HG03108 (cell line): ENCODE results near the gene SKI.
"Not testable (repeated sequence)": the region's sequence is repeated elsewhere in the genome, so short reads cannot be mapped to it uniquely, and the experiment has no call there.

Experiments used
- ATAC-seq: cut with Tn5 transposase; IDR thresholded peaks from one replicate; pipeline ENCODE4 v1.9.1; 2021; ENCODE audit warnings: moderate library complexity; ENCODE audit not compliant: unreplicated experiment

The SKI gene

DNA sequence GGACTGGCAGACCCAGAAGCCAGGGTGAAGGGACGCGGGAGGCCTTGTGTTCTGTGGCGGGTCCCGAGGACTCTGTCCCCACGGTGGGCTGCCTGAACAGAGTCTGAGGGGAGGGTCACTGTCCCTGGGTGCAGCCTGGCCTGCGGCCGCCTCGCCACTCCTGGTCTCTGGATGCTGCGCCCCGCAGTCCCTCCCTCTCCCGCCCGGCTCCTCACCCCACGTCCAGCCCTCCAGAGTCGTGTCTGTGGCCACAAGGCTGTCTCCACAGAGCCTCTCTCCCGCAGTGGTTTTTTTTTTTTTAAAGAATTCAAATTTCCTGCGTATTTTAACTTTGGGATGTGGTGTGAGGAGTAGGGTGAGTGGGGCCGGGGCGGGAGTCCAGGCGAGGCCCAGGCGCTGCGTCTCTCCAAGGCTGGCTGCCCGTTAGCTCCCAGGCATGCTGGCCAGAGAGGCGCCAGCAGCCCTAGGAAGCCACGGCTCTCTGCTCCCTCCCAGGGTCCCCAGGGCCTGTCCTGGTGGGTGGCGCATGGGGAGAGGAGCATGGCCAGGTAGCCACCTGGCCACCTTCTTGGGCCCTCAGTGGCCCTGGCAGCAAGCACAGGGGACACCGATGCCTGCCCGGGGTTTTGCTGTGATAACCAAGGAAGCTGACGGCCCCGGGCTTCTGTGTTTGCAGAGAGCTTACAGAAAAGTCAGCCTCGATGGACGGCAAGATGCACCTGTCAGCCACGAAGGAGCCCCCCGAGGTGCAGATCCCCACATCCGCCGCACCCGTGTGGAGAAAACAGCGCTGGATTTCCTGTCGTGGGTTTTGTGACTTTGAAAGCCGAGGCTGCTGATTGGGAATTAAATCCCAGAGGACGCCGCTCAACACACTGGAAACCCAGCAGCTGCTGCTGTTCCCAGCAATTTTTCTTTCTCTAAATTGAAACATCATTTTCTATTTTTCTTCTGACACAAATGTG, 90.5 kb downstream of the SKI start:
- no peak for ATAC-seq

DNA sequence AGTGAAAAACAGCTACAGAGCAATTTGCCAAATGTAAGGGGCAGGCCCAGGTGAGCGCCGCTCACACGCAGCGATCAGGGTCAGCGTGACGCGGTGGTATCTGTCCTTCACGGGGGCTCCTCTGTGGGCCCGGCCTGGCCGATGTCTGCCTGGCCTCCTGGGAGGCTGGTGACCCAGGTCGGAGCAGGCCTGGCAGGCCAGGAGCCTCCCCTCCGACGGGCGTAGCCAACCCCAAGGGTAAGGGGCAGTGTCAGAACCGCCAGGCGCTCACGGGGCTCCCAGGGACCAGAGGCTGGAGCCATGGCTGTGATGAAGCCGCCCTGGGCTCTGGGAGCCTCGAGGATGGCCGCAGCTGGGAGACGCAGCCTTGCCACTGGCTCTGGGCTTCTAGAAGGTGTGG, 91.2 kb downstream of the SKI start:
- no peak for ATAC-seq

DNA sequence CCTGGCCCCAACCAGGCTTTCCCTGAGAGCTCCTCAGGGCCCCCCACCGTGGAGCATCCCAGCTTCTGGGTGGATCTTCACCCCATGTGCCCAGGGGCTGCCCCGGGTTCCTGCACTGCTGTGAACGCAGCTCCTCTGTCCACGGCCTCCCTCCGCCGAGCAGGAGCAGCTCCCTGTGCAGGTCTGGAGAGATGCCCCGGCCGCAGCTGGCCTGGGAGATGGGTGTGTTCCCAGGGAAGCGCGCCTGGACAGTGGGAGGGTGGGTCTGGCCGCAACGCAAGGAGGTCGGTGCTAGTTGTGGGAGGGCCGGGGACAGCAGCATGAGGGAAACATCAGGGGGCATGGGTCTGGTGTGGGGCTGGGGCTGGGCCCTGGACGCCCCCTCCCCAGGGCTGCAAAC, 91.9 kb downstream of the SKI start:
- ATAC-seq: no peak

DNA sequence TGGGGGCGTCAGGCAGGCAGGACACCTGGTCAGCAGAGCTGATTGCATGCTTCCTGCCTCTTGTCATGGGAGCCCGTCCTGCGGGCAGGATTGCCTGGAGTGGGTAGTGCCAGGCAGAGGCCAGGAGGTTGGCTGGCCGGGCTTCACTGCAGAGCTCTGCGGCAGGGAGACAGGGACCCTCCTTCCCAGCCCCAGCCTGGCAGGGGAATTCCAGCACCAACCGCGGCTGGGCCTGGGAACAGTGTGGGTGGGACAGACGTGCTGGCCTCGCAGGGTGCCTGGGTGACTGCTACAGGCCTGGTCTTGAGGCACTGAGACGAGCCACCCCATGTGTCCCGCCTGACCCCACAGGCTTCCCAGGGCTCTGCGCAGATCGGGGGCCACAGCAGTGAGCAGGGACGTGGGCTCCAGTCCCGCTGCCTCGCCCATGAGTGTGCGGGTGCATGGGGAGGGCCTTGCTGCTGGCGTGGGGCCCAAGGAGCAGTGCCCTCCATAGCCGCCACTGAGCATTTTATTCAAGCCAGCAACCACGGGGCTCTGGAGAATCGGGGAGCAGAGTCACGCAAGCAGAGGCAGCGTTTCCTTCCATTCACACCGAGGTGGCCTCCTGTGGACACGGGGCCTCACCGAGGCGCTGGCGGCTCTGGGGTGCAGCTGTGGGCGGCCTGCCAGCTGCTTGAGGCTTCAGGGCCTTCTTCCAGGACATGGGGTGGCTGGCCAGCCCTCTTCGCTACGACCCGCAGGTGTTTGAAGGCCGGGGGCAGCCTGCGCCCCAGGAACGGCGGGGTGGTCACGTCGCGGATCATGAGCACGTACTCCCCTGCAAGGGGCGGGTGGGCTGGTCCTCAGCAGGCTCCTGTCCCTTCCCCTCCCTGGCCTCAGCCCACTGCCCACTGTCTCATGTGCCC, 92.9 kb downstream of the SKI start:
- ATAC-seq: no peak

DNA sequence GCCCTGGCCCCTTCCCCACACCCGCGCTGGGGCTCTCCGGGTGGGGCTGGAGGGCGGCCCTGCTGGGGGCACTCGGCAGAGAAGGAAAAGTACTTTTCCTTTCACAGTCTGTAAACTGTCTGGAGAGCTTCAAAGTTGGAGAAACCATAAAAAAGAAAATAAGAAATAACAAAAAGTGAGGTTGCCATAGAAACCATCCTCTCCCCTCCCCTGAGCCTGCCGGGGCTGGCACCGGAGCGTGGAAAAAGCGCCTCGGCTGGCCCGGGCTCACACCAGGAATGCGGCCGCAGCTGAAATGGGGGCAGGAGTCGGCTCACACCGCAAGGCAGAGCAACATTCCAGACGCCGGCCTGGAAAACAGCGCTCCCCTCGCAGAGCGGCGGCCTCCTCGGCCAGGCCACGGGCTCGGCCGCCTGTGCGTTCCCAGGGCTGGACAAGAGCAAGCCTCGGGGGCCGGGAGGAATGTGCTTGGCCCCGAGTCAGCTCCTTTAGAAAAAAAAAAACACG, 94.0 kb downstream of the SKI start:
- no peak for ATAC-seq

DNA sequence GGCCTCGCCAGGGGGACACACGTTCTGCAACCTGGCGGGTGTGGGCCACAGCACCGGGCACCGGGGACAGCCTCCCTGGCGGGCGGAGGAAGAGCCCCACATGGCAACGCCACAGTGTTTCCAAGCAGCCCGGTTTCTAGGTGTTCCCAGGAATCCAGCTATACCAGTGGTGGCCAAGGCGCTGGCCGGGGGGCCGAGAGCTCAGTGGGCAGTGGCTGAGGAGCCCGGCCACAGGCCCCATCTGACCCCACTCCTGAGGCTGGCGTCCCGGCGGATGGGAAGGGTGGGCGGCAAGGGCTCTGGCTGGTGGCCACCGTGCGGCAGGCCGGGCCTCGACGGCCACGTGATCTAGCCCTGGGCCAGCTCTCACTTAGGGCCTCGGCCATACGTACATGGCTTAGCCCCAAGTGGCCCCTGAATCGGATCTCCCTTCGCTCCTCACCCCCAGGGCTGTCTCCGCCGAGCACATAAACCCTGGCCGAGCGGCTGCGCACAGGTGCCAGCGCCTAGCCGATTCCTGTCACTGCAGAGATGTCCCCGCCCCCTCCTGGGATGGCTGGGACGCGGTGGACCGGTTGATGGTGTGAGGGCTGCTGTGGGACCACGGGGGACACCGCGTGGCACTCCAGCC, 94.6 kb downstream of the SKI start:
- no peak for ATAC-seq

DNA sequence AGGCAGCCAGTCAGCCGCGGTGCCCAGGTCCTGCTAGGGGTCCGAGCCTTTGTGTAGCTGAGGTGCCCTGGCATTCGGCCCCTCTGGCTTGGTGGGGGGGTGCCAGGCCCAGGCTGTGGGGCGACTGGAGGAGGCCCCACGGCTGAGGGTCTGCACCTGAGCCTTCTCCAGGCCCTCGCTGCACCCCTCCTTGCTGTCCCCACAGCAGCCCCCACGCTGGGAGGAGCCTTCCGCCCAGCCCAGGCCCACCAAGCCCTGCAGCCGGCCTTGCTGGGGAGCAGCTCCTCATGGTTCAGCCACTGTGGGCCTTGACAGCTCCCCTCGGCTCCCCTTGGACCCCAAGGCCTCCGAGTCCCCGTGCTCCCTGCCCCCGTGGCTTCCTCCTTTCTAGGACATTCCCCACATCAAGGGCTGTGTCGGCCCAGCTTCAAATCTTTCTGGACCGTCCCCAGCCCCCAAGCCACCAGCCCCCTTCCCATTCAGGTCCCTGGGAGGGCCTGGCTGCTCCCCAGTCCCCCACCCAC, 95.4 kb downstream of the SKI start:
- ATAC-seq: no peak

DNA sequence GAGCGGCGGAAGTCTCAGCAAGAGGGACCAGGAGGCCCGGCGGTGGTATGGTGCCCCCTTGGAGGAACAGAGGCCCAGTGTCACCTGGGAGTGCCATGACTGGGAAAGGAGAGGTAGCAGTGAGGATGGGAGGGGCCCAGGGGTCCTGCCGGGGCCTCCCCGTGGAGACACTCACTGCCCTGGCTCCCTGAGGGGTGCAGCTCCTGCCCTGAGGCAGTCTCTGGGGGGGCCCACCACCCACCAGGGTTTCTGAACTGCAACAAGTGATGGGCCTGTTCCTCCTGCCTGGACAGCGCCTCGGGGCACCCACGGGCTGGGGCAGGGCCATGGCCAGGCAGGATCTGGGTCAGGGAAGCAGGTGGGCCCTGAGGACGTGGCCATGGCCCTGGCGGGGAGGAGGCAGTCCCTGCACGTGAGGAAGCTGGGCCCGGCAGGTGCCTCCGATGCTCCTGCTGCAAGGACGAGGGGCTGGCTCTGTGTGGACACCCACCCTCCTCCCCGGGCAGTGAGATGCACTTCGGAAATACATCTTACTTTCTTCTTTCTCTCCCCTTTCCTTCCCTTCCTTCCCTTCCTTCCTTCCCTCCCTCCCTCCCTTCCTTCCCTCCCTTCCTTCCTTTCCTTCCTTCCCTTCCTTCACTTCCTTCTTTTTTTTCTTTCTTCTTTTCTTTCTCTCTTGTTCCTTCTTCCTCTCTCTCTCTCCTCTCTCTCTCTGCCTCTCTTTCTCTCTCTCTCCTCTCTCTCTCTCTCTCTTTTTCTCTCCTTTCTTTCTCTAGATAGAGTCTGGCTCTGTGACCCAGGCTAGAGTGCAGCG, 96.6 kb downstream of the SKI start:
- no peak for ATAC-seq

DNA sequence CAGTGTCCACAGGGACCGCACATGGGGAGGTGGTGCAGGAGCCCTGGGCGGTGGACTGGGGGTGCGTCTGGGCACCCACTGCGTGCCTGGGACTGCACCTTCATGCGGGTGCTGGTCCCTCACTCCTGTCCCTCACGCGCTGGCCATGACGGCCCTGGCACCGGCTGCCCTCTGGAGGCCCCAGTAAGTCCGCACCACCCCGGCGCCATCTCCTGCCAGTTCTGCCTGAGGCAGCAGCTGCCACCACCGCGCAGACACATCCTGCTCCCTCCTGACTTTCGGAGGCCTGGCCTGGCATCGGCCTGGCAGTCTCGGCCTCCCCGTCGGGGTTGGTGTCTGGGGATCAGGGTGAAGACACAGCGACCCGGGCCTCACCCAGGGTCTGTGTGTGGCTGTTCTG, 98.4 kb downstream of the SKI start:
- ATAC-seq: no peak

DNA sequence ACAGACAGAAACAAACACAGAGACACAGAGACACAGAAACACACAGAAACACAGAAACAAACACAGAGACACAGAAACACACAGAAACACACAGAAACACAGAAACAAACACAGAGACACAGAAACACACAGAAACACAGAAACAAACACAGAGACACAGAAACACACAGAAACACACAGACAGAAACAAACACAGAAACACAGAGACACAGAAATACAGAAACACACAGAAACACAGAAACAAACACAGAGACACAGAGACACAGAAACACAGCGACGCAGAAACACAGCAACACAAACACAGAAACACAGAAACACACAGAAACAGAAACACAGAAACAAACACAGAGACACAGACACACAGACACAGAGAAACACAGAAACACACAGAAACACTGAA, 99.0 kb downstream of the SKI start:
- not testable (repeated sequence) for ATAC-seq

DNA sequence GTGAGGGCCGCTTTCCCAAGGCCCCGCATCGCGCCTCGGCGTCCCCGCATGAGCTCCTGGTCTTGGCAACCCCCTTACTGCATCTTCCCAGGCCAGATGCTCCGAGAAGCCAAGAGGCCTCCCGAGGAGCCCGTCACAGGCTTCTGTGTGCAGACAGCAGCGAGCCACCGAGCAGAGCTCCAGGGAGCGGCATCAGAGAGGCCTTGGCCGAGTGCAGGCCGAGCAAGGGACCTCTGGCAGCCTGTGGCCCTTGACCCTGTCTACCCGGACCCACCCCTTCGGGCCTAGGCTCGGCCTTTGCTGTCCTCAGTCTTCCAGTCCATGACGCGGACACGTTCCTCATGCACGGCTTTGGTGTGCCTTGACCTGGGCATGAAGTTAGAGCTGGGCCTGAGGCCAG, 99.7 kb downstream of the SKI start:
- ATAC-seq: no peak

DNA sequence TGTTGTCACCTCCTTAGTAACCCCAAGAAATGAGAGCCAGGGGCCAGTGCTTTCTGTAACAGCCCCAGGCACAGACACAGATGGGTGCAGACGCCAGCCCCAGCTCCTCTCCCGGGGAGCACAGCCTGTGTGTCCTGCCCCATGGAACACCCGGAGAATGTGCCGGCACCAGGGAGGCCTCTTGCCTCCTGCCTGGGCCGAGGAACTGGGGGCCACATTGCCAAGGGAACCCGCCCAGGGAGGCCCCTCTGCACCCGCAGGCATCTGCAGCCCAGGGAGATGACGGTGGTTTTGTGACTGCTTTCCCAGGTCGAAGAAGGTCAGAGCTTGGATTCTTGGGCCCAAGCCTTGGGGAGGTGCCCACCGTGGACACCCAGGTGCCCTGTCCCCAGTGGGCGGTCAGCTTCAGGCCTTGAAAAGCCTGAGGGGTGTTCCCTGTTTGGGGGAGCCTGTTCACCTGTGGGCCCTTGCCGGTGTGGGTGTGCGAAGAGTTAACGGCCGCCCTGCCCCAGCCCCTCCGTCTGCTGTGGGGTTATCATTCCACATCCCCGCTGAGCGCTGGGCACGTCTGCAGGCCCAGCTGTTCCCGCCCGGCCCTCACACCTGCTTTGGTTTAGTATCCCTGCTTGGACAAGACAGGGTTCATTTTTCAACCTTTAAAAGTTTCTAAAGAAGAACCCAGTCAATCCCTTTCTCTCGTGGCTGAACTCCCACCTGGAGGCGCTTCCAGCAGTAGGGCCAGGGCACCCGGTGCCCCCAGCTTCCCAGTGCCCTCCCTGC, 100.7 kb downstream of the SKI start:
- no peak for ATAC-seq

DNA sequence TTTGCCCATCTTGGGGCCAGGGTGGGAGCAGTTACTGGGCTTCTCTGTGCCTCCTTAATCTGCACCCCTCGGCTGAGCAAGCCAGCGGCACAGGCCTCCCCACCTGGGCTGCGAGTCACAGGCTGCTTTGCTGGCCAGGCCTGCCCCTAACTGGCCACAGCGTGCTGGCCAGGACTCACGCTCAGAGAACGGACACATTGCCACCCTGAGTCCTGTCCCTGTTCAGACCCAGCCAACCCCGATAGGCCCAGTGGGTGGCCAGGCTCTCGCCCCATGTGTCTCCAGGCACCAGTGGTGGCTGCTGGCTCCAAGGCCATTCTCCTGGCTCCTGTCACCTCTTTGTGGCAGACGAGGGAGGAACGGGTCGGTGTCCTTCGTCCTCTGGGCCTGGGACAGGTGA, 101.9 kb downstream of the SKI start:
- no peak for ATAC-seq

DNA sequence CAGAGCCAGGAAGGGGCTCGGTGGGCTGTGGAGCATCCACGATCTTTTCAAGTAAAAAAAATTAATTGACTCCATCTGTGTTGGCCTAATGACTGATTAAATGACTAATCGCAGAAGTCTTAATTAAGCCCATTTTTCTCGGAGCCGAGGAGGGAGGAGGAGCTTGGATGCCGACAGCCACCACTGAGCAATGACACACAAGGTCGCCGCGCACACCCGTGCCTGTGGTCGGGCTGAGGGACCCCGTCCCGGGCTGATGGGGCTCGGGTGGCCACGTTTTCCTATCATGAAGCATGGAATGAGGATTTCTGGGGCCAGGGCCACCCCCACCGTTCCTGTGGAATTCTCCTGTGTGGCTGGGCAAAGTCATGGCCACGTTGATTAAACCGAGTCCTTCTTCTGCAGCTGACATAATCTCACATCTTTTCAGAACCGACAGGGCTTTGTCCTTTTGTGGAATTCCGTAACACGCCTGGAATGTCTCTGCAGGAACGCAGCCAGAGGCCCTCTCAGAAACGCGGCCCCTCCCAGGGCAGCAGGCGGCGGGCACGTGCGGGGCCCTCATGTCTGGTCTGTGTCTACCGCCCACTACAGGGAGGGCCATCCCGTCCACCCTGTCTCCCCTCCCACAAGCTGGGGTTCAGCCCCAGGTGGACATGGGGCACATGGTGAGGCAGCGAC, 102.5 kb downstream of the SKI start:
- no peak for ATAC-seq

DNA sequence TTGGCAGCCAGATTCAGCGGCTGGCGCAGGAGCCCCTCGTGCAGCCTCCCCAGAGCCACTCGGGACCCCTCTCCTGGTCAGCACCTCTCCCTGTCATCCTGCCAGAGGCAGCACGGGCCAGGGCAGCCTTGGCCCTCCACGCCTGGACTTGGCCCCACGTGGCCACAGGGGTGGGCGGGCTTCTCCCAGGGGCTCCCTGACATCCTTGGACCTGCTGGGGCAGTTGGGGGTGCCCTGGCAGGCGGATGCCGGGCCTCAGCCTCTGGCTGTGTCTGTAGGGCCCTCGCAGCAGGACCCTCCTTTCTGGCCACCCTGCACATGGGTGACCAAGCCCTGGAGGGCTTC, 103.1 kb downstream of the SKI start:
- ATAC-seq: no peak

DNA sequence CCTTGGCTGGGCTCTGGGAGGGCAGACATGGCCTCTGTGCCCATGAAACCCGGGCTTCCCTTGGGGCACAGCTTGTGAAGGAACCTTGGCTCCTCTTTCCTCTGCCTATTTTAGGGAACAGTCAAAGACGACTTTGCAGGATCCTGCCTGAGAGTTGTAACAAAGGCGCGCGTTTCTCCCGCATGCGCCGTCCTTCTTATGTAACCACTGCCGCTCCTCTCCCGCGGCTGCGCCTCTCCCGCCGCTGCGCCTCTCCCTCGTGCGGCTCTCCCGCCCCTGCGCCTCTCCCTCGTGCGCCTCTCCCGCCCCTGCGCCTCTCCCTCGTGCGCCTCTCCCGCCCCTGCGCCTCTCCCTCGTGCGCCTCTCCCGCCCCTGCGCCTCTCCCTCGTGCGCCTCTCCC, 103.5 kb downstream of the SKI start:
- not testable (repeated sequence) for ATAC-seq

DNA sequence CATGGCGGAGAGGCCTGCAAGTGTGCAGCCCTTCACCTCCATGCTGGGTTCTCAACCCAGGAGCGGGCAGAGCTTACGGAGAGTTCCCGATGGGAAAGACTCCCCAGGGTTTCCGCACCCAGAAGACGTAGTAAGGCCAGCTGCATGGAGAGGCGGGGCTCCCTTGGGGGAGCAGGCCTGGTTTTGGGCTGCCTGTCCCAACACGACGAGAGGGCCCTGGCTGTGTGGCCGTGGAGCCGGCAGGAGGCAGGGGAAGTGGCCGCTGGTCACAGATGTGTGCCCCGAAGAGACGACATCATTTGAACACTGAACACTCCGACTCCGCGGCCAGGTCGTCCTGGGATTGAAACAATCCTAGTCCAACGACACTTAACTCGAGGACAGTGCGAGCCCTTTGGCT, 106.2 kb downstream of the SKI start:
- no peak for ATAC-seq

DNA sequence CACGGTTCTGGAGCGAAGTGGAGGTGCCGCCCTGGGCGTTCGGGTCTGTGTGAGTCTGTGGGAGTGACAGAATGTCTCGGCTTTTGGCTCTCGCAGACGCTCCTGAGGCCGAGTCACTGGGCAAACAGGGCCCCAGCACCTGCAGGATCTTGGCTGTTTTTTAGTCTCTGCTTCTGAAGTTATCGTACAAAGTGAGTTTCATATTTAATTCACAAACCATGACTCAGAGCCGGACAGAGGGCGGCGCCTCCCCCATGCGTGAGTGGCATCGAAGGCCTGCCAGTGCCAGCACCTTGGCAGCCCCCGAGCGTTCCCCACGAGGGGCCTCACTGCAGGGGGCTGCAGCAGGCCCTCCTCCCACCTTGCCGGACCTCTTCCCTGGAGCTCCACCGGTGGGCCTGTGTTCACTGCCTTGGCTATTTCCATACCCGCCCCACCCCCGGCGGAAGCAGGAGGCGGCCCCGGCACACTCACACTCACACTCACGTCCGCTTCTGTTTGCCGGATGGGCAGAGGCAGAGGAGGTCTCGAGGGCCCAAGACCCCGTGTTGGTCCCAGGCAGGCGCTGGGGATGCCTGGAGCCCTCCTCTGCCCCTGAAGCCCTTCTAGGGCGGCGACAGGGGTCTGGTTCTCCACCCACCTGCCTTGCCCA, 106.9 kb downstream of the SKI start:
- no peak for ATAC-seq
